ENCODE data around the gene EIPR1.
"Not testable (repeated sequence)": the region's sequence is repeated elsewhere in the genome, so short reads cannot be mapped to it uniquely, and the experiment has no call there.

DNA sequence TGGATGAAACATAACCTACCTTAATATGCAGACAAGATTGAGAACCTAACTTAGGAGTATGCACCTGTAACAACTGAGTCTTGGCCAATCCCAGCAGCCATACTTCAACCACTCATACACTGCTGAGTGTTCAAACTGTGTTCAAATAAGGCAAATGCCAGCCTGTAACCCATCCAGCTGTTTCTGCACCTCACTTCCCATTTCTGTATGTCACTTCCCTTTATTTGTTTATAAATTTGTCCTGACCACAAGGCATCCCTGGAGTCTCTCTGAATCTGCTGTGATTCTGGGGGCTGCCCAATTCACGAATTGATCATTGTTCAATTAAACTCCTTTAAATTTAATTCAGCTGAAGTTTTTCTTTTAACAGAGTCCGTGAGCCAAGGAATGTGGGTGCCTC, 20.2 kb downstream of the EIPR1 start:
- TF ChIP-seq, protein P1, sequence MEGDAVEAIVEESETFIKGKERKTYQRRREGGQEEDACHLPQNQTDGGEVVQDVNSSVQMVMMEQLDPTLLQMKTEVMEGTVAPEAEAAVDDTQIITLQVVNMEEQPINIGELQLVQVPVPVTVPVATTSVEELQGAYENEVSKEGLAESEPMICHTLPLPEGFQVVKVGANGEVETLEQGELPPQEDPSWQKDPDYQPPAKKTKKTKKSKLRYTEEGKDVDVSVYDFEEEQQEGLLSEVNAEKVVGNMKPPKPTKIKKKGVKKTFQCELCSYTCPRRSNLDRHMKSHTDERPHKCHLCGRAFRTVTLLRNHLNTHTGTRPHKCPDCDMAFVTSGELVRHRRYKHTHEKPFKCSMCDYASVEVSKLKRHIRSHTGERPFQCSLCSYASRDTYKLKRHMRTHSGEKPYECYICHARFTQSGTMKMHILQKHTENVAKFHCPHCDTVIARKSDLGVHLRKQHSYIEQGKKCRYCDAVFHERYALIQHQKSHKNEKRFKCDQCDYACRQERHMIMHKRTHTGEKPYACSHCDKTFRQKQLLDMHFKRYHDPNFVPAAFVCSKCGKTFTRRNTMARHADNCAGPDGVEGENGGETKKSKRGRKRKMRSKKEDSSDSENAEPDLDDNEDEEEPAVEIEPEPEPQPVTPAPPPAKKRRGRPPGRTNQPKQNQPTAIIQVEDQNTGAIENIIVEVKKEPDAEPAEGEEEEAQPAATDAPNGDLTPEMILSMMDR (IDR thresholded peaks at IDR 0.05) = not testable (repeated sequence)
- TF ChIP-seq EP300 (IDR thresholded peaks at IDR 0.05) = not testable (repeated sequence)
